ENCODE data around the gene TRIM69.

TRIM69 gene

GRCh38 chr15:44801797-44802196, 65.5 kb downstream of the TRIM69 start:
- Histone ChIP-seq H3K27ac (ENCODE audit: low read depth, low read length, poor library complexity, severe bottlenecking) (no peak overlapping the region), H3F3A (ENCODE audit: insufficient read depth, low read length) (no peaks in the 10 kb centered on the region), H3K4me1 (ENCODE audit: insufficient read depth, low read length, severe bottlenecking) (no peaks in the 10 kb centered on the region), H4K20me1 (ENCODE audit: insufficient read depth, low read length) (no peaks in the 10 kb centered on the region), H3K9ac (ENCODE audit: low read length) (no peak overlapping the region), H3K4me2 (ENCODE audit: low read length) (no peak overlapping the region), H3K79me2 (ENCODE audit: insufficient read depth, low read length) (no peaks in the 10 kb centered on the region), H3K36me3 (ENCODE audit: insufficient read depth, low read length) (no peaks in the 10 kb centered on the region), H3K9me2 (ENCODE audit: low read depth, low read length) (no peaks in the 10 kb centered on the region), H3K9me3 (ENCODE audit: low read length) (no peaks in the 10 kb centered on the region), H2AFZ (ENCODE audit: low read length) (no peak overlapping the region), H3K4me3 (ENCODE audit: low read depth, low read length, poor library complexity, severe bottlenecking) (no peak overlapping the region), H3K27me3 (ENCODE audit: insufficient read depth, low read length) (peaks cover 7% of the 10 kb centered on the region; the same call in 1 of the 2 replicates)
- no peak for TF ChIP-seq CTCF (IDR thresholded peaks at IDR 0.05; ENCODE audit: low read length)

GRCh38 chr15:44802336-44802735, 66.0 kb downstream of the TRIM69 start:
- H3K4me2 ChIP-seq (ENCODE audit: low read length), result no peak overlapping the region
- no peaks in the 10 kb centered on the region for H3K79me2 ChIP-seq (ENCODE audit: insufficient read depth, low read length)
- no peaks in the 10 kb centered on the region for H3K9me2 ChIP-seq (ENCODE audit: low read depth, low read length)
- H4K20me1 ChIP-seq (ENCODE audit: insufficient read depth, low read length), result no peaks in the 10 kb centered on the region
- H3K27ac ChIP-seq (ENCODE audit: low read depth, low read length, poor library complexity, severe bottlenecking), result no peak overlapping the region
- no peaks in the 10 kb centered on the region for H3K4me1 ChIP-seq (ENCODE audit: insufficient read depth, low read length, severe bottlenecking)
- no peaks in the 10 kb centered on the region for H3K9me3 ChIP-seq (ENCODE audit: low read length)
- no peak overlapping the region for H2AFZ ChIP-seq (ENCODE audit: low read length)
- peaks cover 7% of the 10 kb centered on the region; the same call in 1 of the 2 replicates for H3K27me3 ChIP-seq (ENCODE audit: insufficient read depth, low read length)
- no peak overlapping the region for H3K9ac ChIP-seq (ENCODE audit: low read length)
- H3K36me3 ChIP-seq (ENCODE audit: insufficient read depth, low read length), result no peaks in the 10 kb centered on the region
- H3F3A ChIP-seq (ENCODE audit: insufficient read depth, low read length), result no peaks in the 10 kb centered on the region
- no peak overlapping the region for H3K4me3 ChIP-seq (ENCODE audit: low read depth, low read length, poor library complexity, severe bottlenecking)
- no peak for TF ChIP-seq CTCF (IDR thresholded peaks at IDR 0.05; ENCODE audit: low read length)
- TF ChIP-seq EZH2 (IDR thresholded peaks at IDR 0.05; ENCODE audit: borderline replicate concordance, low read length), result no peak

- Histone ChIP-seq H3K9me3 (ENCODE audit: low read length) (no peaks in the 10 kb centered on the region), H3K4me1 (ENCODE audit: insufficient read depth, low read length, severe bottlenecking) (no peaks in the 10 kb centered on the region), H4K20me1 (ENCODE audit: insufficient read depth, low read length) (no peaks in the 10 kb centered on the region), H3F3A (ENCODE audit: insufficient read depth, low read length) (no peaks in the 10 kb centered on the region), H3K79me2 (ENCODE audit: insufficient read depth, low read length) (no peaks in the 10 kb centered on the region), H3K36me3 (ENCODE audit: insufficient read depth, low read length) (no peaks in the 10 kb centered on the region), H2AFZ (ENCODE audit: low read length) (no peak overlapping the region), H3K27me3 (ENCODE audit: insufficient read depth, low read length) (peaks cover 7% of the 10 kb centered on the region; the same call in 1 of the 2 replicates), H3K9ac (ENCODE audit: low read length) (no peak overlapping the region), H3K9me2 (ENCODE audit: low read depth, low read length) (no peaks in the 10 kb centered on the region), H3K4me3 (ENCODE audit: low read depth, low read length, poor library complexity, severe bottlenecking) (no peak overlapping the region), H3K27ac (ENCODE audit: low read depth, low read length, poor library complexity, severe bottlenecking) (no peak overlapping the region), H3K4me2 (ENCODE audit: low read length) (no peak overlapping the region)
- TF ChIP-seq EZH2 (IDR thresholded peaks at IDR 0.05; ENCODE audit: borderline replicate concordance, low read length), result no peak
- no peak for TF ChIP-seq CTCF (IDR thresholded peaks at IDR 0.05; ENCODE audit: low read length)
Measured at GRCh38 chr15:44804298-44805046, 68.1 kb downstream of the TRIM69 start.

Measured in OCI-LY1 (cell line).